GM12878 (cell line): ENCODE data around the gene EPDR1. TPM values are rescaled to one million over a fixed set of nuclear protein-coding genes. Genes with fewer than 3 reads are reported as not detected.
A peak's percentile ranks its signal among the peaks of the same experiment; 100 is the strongest.

Source experiments
- ATAC-seq: fragments of 200-7000 bp; cut with Tn5 transposase; 3 replicates; pipeline ENCODE4 v1.9.1; 2020; ENCODE audit warnings: mild to moderate bottlenecking, moderate library complexity
- Bru-seq: library from RNA; stranded (reverse); fragments of 400-500 nt; gene quantifications from one replicate; lab custom pipeline; 2021; lab: Mats Ljungman, UMichigan
- BruChase-seq, 2 experiments: library from RNA; stranded (reverse); fragments of 400-500 nt; gene quantifications; one replicate each; lab custom pipeline; 2021; lab: Mats Ljungman, UMichigan
- BruUV-seq: library from RNA; stranded (reverse); fragments of 400-500 nt; replicated peaks from 2 replicates; lab custom pipeline; 2021; lab: Mats Ljungman, UMichigan
- CTCF ChIA-PET: fragments of 300-600 bp; sonication (Branson Sonifier 250); formaldehyde crosslinking; extraction: SDS; loops from one replicate; lab custom pipeline; 2021; ENCODE audit warnings: inconsistent platforms; lab: Yijun Ruan, JAX
- POLR2A ChIA-PET: fragments of 350-600 bp; formaldehyde crosslinking; extraction: SDS; loops from one replicate; lab custom pipeline; 2021; ENCODE audit warnings: inconsistent platforms; lab: Charles Lee
- RAD21 ChIA-PET: fragments of 300-600 bp; sonication (Branson Sonifier 250); formaldehyde crosslinking; loops from one replicate; lab custom pipeline; 2023; ENCODE audit warnings: antibody characterized with exemption; ENCODE audit not compliant: unreplicated experiment; lab: Charles Lee
- SMC1A ChIA-PET: fragments of 300-600 bp; sonication (Branson Sonifier 250); formaldehyde crosslinking; loops from one replicate; lab custom pipeline; 2023; ENCODE audit not compliant: unreplicated experiment, uncharacterized antibody; lab: Charles Lee
- DNase-seq: peaks from one replicate; pipeline ENCODE4 v3.0.0-alpha.2; 2011; ENCODE audit warnings: low read depth, low spot score
- FAIRE-seq: peaks from 3 replicates; lab custom pipeline; 2011; peaks lifted over from hg19 to GRCh38; lab: Jason Lieb, UNC
- H2AFZ ChIP-seq: 2 replicates; pipeline ENCODE4 v1.6.0; 2011; ENCODE audit warnings: low read depth, low read length, control low read depth; ENCODE audit not compliant: control insufficient read depth
- H3K27ac ChIP-seq: 2 replicates; pipeline ENCODE4 v1.5.1; 2011; ENCODE audit warnings: control low read depth; ENCODE audit not compliant: control insufficient read depth, insufficient read depth
- H3K27me3 ChIP-seq, 2 experiments: replicated peaks in 1 of 2; 2 replicates each; pipeline versions ENCODE4 v1.6.0 to v1.6.1; 2011; ENCODE audit warnings: low read length in 1 of 2; ENCODE audit not compliant: control insufficient read depth in 2 of 2, insufficient read depth in 2 of 2
- H3K36me3 ChIP-seq, 2 experiments: 2 replicates each; pipeline ENCODE4 v1.5.1; 2011; ENCODE audit warnings: low read length in 1 of 2; ENCODE audit not compliant: control insufficient read depth in 2 of 2, insufficient read depth in 2 of 2
- H3K4me1 ChIP-seq: 2 replicates; pipeline ENCODE4 v1.6.1; 2011; ENCODE audit warnings: mild to moderate bottlenecking, low read length, moderate library complexity, mixed read lengths; ENCODE audit not compliant: control insufficient read depth, insufficient read depth
- H3K4me2 ChIP-seq: 2 replicates; pipeline ENCODE4 v1.6.0; 2011; ENCODE audit warnings: control low read depth; ENCODE audit not compliant: control insufficient read depth, insufficient read depth
- H3K4me3 ChIP-seq: fragments of 200-600 bp; sonication (generic); 2 replicates; pipeline ENCODE4 v1.5.1; 2016
- H3K79me2 ChIP-seq: 2 replicates; pipeline ENCODE4 v1.6.0; 2011; ENCODE audit warnings: low read length; ENCODE audit not compliant: control insufficient read depth, insufficient read depth
- H3K9ac ChIP-seq: 2 replicates; pipeline ENCODE4 v1.8.0; 2011; ENCODE audit warnings: low read length, control low read depth, mixed read lengths; ENCODE audit not compliant: control insufficient read depth, insufficient read depth
- H3K9me3 ChIP-seq: replicated peaks from 3 replicates; pipeline ENCODE4 v1.5.1; 2011; ENCODE audit warnings: mild to moderate bottlenecking, low read length; ENCODE audit not compliant: control insufficient read depth, insufficient read depth
- H4K20me1 ChIP-seq: 2 replicates; pipeline ENCODE4 v1.6.0; 2011; ENCODE audit not compliant: control insufficient read depth, insufficient read depth
- ATF7 ChIP-seq: fragments of 450-650 bp; IDR thresholded peaks from 2 replicates; pipeline ENCODE4 v1.6.1; 2016; ENCODE audit warnings: low read depth, mild to moderate bottlenecking
- BCLAF1 ChIP-seq: fragments of 450-650 bp; IDR thresholded peaks from 2 replicates; pipeline ENCODE4 v1.6.1; 2017; ENCODE audit warnings: antibody characterized with exemption, mild to moderate bottlenecking, moderate library complexity
- EP300 ChIP-seq, 2 experiments: fragments of 150-350 bp in 1 of 2; IDR thresholded peaks; 2 replicates each; pipeline ENCODE4 v1.6.1; 2011 to 2012; ENCODE audit warnings: low read depth in 2 of 2, low read length in 2 of 2, borderline replicate concordance in 1 of 2, improper control_type of control experiment in 1 of 2, inconsistent platforms in 1 of 2; ENCODE audit not compliant: control insufficient read depth in 1 of 2
- ETV6 ChIP-seq, 2 experiments: fragments of 450-650 bp in 1 of 2; IDR thresholded peaks in 1 of 2; conservative IDR thresholded peaks in 1 of 2; 2 replicates each; pipeline ENCODE4 v1.6.1; 2014; ENCODE audit warnings: antibody characterized with exemption in 1 of 2, borderline replicate concordance in 1 of 2, low read depth in 1 of 2, mild to moderate bottlenecking in 1 of 2, moderate library complexity in 1 of 2
- FOS ChIP-seq: IDR thresholded peaks from 3 replicates; pipeline ENCODE4 v1.6.1; 2011; ENCODE audit warnings: borderline replicate concordance; ENCODE audit not compliant: insufficient read length; ENCODE audit errors: extremely low read depth
- GABPA ChIP-seq: IDR thresholded peaks from 2 replicates; pipeline ENCODE4 v1.6.1; 2014; ENCODE audit warnings: antibody characterized with exemption, low read depth, mild to moderate bottlenecking, inconsistent platforms
- MAX ChIP-seq: IDR thresholded peaks from 2 replicates; pipeline ENCODE4 v1.6.1; 2012; ENCODE audit warnings: low read depth, low read length, improper control_type of control experiment
- MEF2A ChIP-seq: IDR thresholded peaks from 2 replicates; pipeline ENCODE4 v1.6.1; 2011; ENCODE audit warnings: low read depth, mild to moderate bottlenecking, low read length, moderate library complexity; ENCODE audit not compliant: insufficient read depth
- NBN ChIP-seq: fragments of 450-650 bp; IDR thresholded peaks from 2 replicates; pipeline ENCODE4 v1.6.1; 2016
- NR2C1 ChIP-seq: fragments of 450-650 bp; IDR thresholded peaks from 2 replicates; pipeline ENCODE4 v1.6.1; 2017; ENCODE audit warnings: antibody characterized with exemption, mild to moderate bottlenecking, moderate library complexity
- RAD51 ChIP-seq: fragments of 450-650 bp; IDR thresholded peaks from 2 replicates; pipeline ENCODE4 v1.6.1; 2016; ENCODE audit warnings: moderate library complexity, mild to moderate bottlenecking, inconsistent platforms
- SREBF2 ChIP-seq: IDR thresholded peaks from 2 replicates; pipeline ENCODE4 v1.6.1; 2012; ENCODE audit warnings: mild to moderate bottlenecking, low read length
- ZBED1 ChIP-seq: IDR thresholded peaks from 2 replicates; pipeline ENCODE4 v1.6.1; 2016; ENCODE audit warnings: borderline replicate concordance
- ZNF24 ChIP-seq: fragments of 450-650 bp; IDR thresholded peaks from 2 replicates; pipeline ENCODE4 v1.6.1; 2017; ENCODE audit warnings: antibody characterized with exemption, mild to moderate bottlenecking
- WGBS: methylation state at CpG from one replicate; pipeline ENCODE4 v1.1.6; 2016; ENCODE audit warnings: low lambda C conversion rate; ENCODE audit not compliant: insufficient replicate concordance, insufficient coverage; ENCODE audit errors: missing lambda C conversion rate; 5-methylcytosine and 5-hydroxymethylcytosine counted together
- in situ Hi-C: fragments of 300-500 bp; cut with MboI; formaldehyde crosslinking; loops from 9 replicates; pipeline ENCODE4 v1.14.3; 2018; ENCODE audit warnings: mixed read lengths
- intact Hi-C: fragments of 100-400 bp; cut with micrococcal nuclease; formaldehyde crosslinking; loops from one replicate; pipeline ENCODE4 v1.14.2; 2022; ENCODE audit not compliant: unreplicated experiment
- long read RNA-seq, 2 experiments: library from polyadenylated mRNA; unstranded; transcript quantifications; one replicate each; pipeline ENCODE4 v2.0.0, GENCODE V29; 2019 to 2020
- polyA minus RNA-seq, 3 experiments: library from RNA; depleted of rRNA, polyadenylated mRNA; stranded (reverse); fragments of >200 nt; gene quantifications; 2 replicates each; pipeline ENCODE4 v1.2.3, GENCODE V29; 2011
- polyA plus RNA-seq, 11 experiments: library from polyadenylated mRNA; depleted of rRNA in 4 of 11; unstranded in 6 of 11; stranded (reverse) in 5 of 11; fragments of >200 nt; fragmentation: Nextera tagmentation in 4 of 11; fragmentation: Illumina TruSeq in 1 of 11; extraction: Ambion mirVana in 4 of 11; extraction: Trizol in 1 of 11; gene quantifications; 1 replicate in 1 of 11; 2 replicates in 10 of 11; pipeline versions ENCODE4 v1.2.1 to v1.2.3, GENCODE V29; 2011 to 2016; ENCODE audit warnings: inconsistent platforms in 2 of 11, missing spikeins in 2 of 11, low read depth in 1 of 11
- total RNA-seq, 4 experiments: library from RNA; depleted of rRNA in 3 of 4; stranded (reverse); fragments of >200 nt in 3 of 4; fragmentation: Illumina TruSeq in 1 of 4; extraction: Trizol in 1 of 4; gene quantifications; 2 replicates each; pipeline versions ENCODE4 v1.2.1 to v1.2.3, GENCODE V29; 2013 to 2021

The EPDR1 gene
- total RNA-seq (2013; cell fraction: nucleolus; rRNA removed) = 5.9 and 7.4 TPM in 2 replicates
- 4.2 and 5.5 TPM in 2 replicates for total RNA-seq (2014; rRNA removed)
- total RNA-seq (2014; rRNA removed; fragmentation: Illumina TruSeq; extraction: Trizol) = 2.9 and 3.1 TPM in 2 replicates
- total RNA-seq (2021) = 4.5 and 5.5 TPM in 2 replicates
- 1.1 TPM for polyA plus RNA-seq (2011; ENCODE audit: low read depth)
- 18.8 and 21.4 TPM in 2 replicates for polyA plus RNA-seq (2011; rRNA removed)
- polyA plus RNA-seq (2011; cell fraction: cytosol; rRNA removed) = 15.4 and 15.9 TPM in 2 replicates
- polyA plus RNA-seq (2011; cell fraction: nucleus; rRNA removed) = 8.1 and 8.7 TPM in 2 replicates
- 0.95 and 3.3 TPM in 2 replicates for polyA plus RNA-seq (2012)
- polyA plus RNA-seq (2014; fragmentation: Illumina TruSeq; extraction: Trizol) = 3.6 and 4.4 TPM in 2 replicates
- polyA plus RNA-seq (2014; fragmentation: Nextera tagmentation; extraction: Ambion mirVana) = 1 to 10 TPM; 1.2 to 2.2 TPM
- polyA plus RNA-seq (2014; rRNA removed) = 4.2 and 4.9 TPM in 2 replicates
- 1 to 10 TPM; 5.4 to 6.7 TPM for polyA plus RNA-seq (2016; fragmentation: Nextera tagmentation; extraction: Ambion mirVana)
- polyA minus RNA-seq (2011; rRNA and poly(A)+ RNA removed) = 9.5 and 10.3 TPM in 2 replicates
- polyA minus RNA-seq (2011; cell fraction: cytosol; rRNA and poly(A)+ RNA removed) = 5.5 and 7.6 TPM in 2 replicates
- polyA minus RNA-seq (2011; cell fraction: nucleus; rRNA and poly(A)+ RNA removed) = 11.5 and 17.2 TPM in 2 replicates
- Bru-seq, nascent RNA = percentile 48 among the genes with signal in this experiment
- percentile 44 among the genes with signal in this experiment for BruChase-seq, experiment 1, labeled RNA remaining after a 6-hour chase
- BruChase-seq, experiment 2, labeled RNA remaining after a 2-hour chase = percentile 46 among the genes with signal in this experiment
- long read RNA-seq, experiment 1, transcript EPDR1-202 (2 exons, 638 nt) = minor isoform, 12 of 30 reads
- long read RNA-seq, experiment 1, transcript EPDR1-201 (3 exons, 2,599 nt) = major isoform, 16 of 30 reads
- long read RNA-seq, experiment 1, partial matches to known transcripts = 1 of 30 reads
- long read RNA-seq, experiment 1, other reads (novel, unspliced or antisense) = 1 of 30 reads
- long read RNA-seq, experiment 2, transcript EPDR1-201 (3 exons, 2,599 nt) = major isoform, 9 of 20 reads
- long read RNA-seq, experiment 2, partial matches to known transcripts = 1 of 20 reads
- long read RNA-seq, experiment 2, other reads (novel, unspliced or antisense) = 7 of 20 reads

GRCh38 chr7:37920305-37920848 lies at the start of gene EPDR1:
Gene EPDR1 (plus strand): TSS chr7:37920640. CDS start chr7:37920940, 300 bp downstream.
- intact Hi-C loops = no loop called here
- DNase-seq (no peak), ATAC-seq (peak; percentile 78), FAIRE-seq (peak; percentile 70)
- Histone ChIP-seq H3K4me3 (peak within 1 kb of the TSS; percentile 86), H4K20me1 (no peaks in the 10 kb centered on the region), H3K4me1 (peaks cover 13% of the 10 kb centered on the region), H3K4me2 (peak within 1 kb of the TSS; percentile 96), H2AFZ (peak within 1 kb of the TSS; percentile 94), H3K9me3 (peaks cover 4% of the 10 kb centered on the region; the same call in 2 of the 3 replicates), H3K36me3 (no peaks in the 10 kb centered on the region), H3K9ac (peak within 1 kb of the TSS; percentile 55), H3K27me3 (peaks cover 0 to 4% of the 10 kb centered on the region in 2 experiments; a peak in 2 of 4 replicates), H3K27ac (peak within 1 kb of the TSS; percentile 39), H3K79me2 (peaks cover 3% of the 10 kb centered on the region; the same call in 1 of the 2 replicates)
- ChIA-PET RAD21 (interaction anchor here (0.8 to 3.4 kb wide), 9 partner anchors 12 to 394 kb away, joined by 3 to 30 read pairs (median 4); no protein-coding TSS in a partner anchor), POLR2A (interaction anchor here (0.5 to 1.8 kb wide), 2 partner anchors 23 to 189 kb away, joined by 5 to 11 read pairs; no protein-coding TSS in a partner anchor), SMC1A (interaction anchor here (0.7 to 8.5 kb wide), 13 partner anchors 8 to 415 kb away, joined by 3 to 98 read pairs (median 3); no protein-coding TSS in a partner anchor), CTCF (interaction anchor here (0.6 to 7.5 kb wide), 24 partner anchors 12 to 467 kb away, joined by 3 to 108 read pairs (median 6); no protein-coding TSS in a partner anchor)
- in situ Hi-C loops = no loop called here
- WGBS = 3% methylated on average over 22 of the region's 22 CpGs
- no TSS peak for BruUV-seq
- no peak for TF ChIP-seq NR2C1
- no peak for TF ChIP-seq MEF2A
- TF ChIP-seq BCLAF1 = no peak
- TF ChIP-seq ATF7 = no peak
- TF ChIP-seq MAX = peak; percentile 31; the same call in 1 of the 2 replicates
- 0 out of 2 replicates have a peak, but pooled peaks have one; percentile 26 for TF ChIP-seq NBN
- TF ChIP-seq FOS = no peak
- no peak for TF ChIP-seq GABPA
- no peak for TF ChIP-seq ETV6 (conservative IDR thresholded peaks at IDR 0.05 in 1 of 2, IDR thresholded peaks at IDR 0.05 in 1 of 2; ENCODE audit: borderline replicate concordance in 1 of 2, low read depth in 1 of 2)
- no peak for TF ChIP-seq ZBED1
- TF ChIP-seq RAD51 = no peak
- no peak for TF ChIP-seq ZNF24
- TF ChIP-seq SREBF2 = no peak
- no peak for TF ChIP-seq EP300 (IDR thresholded peaks at IDR 0.05; ENCODE audit: borderline replicate concordance in 1 of 2, control insufficient read depth in 1 of 2, low read depth in 2 of 2, low read length in 2 of 2)
